Muscle of arm (tissue), 12 donors: ENCODE data around the gene CLCNKA. TPM values are rescaled to one million over a fixed set of nuclear protein-coding genes. Genes with fewer than 3 reads are reported as not detected.
"Not testable (repeated sequence)": the region's sequence is repeated elsewhere in the genome, so short reads cannot be mapped to it uniquely, and the experiment has no call there.

Source experiments
- DNase-seq: peaks from one replicate; pipeline ENCODE4 v3.0.0-alpha.2; 2013
- polyA plus RNA-seq, 12 donors: library from polyadenylated mRNA; unstranded; fragments of 120-200 nt; gene quantifications; one replicate each; pipeline ENCODE4 v1.2.1, GENCODE V29; 2013; ENCODE audit not compliant: insufficient read length in 12 of 12

The CLCNKA gene
- polyA plus RNA-seq, 12 donors: 0.30 to 1.7 (median 1.0) TPM; not detected in 2

DNA sequence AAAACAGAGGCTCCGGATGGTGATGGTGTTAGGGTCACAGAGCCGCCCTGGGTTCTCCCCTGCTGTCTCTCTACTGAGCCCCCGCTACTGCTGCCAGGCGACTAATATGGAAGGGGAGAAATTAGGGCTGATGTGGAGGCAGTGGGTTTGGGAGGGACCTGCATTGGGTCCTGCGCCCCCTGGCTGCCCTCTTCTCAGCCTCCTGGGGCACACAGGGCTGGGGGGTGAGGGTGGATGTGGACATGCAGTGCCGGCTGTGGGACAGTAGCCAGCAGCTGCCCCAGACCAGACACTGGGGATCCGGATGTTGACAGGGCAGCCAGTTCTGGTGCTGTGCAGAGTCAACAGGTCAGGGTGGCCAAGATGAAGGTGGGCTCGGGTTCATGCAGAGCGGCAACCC lies 20.3 kb downstream of the CLCNKA start:
- no peak for DNase-seq

DNA sequence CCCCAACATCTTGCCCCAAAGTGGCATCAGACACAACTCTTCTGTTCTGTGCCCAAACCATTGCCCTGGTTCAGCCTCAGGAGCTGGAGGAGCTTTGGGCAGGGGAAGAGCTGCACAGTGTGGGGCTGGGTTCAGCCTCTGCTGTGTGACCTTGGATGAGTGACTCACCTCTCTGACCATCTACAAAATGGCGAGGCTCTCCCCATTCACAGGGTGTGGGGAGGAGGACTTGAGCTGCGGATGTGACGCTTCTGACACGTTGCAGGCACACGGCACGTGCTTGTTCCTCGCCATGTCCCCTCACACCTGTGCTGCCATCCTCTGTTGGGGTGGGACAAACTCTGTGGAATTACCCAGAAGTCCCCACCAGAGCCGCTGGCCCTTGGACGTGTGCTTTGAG lies 20.8 kb downstream of the CLCNKA start:
- not testable (repeated sequence) for DNase-seq

DNA sequence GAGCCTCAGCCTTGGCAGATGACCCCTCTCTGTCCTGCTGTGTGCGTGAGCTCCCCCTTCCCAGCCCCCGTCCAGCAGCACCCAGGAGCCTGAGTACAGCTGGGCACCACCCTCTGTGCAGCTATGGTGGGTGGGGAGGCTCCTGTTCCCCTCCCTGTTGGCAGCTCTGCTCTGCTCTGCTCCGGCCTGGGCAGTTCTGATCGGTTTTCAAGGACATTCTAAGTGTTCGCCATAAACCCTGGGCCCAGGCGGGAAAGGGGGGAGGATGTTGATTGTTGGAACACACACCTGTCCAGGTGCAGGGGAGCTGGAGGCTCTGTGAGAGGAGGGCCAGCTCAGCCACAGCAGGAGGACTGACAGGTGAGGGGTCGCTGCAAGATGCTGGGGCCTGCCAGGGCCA lies 21.7 kb downstream of the CLCNKA start, which contains the start of gene CLCNKB:
Gene CLCNKB (plus strand): TSS at position 262 of the 400 bp plus-strand sequence. CDS start 711 bp downstream, outside the sequence.
- no peak for DNase-seq

DNA sequence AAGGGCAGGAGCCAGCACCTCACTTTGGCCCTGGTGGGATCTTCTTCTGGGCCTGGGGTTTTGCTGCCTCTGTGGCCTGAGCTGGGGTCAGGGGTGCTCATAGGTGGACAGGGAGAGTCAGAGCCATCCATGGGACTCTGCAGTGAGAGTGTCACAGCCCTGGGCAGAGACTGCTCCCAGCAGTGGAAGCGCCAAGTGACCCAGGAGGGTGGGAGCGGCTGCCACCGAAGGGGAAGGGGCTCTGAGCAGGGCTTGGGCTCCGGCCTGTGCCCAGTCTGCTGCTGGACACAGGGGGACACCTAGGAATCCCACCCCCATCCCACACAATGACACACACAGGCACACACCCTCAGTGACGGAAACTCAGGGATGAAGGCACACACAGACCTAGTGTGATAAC lies 22.1 kb downstream of the CLCNKA start:
- no peak for DNase-seq

GRCh38 chr1:16046842-16047241 lies 25.0 kb downstream of the CLCNKA start:
- no peak for DNase-seq

DNA sequence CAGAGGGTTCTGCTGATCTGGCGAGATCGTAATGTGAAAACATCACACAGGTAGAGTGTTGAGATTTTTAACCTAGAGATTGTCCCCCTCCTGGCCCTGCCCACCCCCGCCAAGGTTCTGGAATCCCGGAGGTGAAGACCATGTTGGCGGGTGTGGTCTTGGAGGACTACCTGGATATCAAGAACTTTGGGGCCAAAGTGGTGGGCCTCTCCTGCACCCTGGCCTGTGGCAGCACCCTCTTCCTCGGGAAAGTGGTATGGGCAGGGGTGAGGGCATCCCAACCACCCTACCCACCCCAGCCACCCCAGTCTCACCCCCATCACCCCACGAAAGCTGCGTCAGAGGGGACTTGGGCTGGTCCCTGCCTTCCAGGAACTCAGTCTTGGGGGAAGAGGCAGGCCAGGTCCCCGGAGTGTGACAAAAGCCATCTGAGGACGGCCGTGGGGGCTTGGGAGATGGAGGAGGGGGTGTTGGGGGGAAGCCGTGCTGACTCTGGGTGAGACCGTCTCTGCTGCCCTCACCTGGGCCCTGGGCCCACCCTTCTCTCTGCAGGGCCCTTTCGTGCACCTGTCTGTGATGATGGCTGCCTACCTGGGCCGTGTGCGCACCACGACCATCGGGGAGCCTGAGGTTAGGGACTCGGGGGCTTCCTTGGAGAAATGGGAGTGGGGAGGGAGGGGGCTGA lies 26.1 kb downstream of the CLCNKA start:
- no peak for DNase-seq

DNA sequence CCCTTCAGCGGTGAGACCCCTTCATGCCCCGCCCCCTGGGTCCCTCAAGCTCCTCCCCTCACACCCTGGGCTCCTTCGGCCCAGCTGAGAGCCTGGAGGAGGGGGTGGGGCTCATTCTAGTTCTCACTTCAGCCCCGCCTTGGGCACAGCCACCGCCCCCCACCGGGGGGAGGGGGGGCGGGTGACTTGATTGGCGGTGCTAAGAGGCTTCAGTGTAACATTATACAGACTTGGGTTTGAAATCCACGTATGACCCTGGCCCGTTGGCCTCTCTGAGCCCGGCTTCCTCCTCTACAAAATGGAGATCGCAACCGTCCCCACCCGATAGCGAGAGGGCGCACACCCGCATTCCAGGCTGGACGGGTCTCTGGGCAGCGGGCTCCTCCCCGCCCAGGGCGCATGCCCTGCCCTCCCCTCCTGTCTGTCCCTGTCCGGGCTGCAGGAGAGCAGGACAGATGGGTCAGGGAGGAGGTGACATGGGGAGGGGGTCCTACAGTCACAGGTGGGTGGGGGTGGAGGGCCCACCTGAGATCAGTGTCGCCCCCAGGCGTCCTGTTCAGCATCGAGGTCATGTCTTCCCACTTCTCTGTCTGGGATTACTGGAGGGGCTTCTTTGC lies 26.8 kb downstream of the CLCNKA start:
- DNase-seq: peak; percentile 31

GRCh38 chr1:16050328-16050727 lies 28.5 kb downstream of the CLCNKA start:
- DNase-seq: no peak

GRCh38 chr1:16051039-16051438 lies 29.2 kb downstream of the CLCNKA start:
- no peak for DNase-seq

- not testable (repeated sequence) for DNase-seq
Observed at GRCh38 chr1:16051949-16052348, 30.1 kb downstream of the CLCNKA start.

- no peak for DNase-seq
Observed at GRCh38 chr1:16053781-16054502, 32.1 kb downstream of the CLCNKA start.

DNA sequence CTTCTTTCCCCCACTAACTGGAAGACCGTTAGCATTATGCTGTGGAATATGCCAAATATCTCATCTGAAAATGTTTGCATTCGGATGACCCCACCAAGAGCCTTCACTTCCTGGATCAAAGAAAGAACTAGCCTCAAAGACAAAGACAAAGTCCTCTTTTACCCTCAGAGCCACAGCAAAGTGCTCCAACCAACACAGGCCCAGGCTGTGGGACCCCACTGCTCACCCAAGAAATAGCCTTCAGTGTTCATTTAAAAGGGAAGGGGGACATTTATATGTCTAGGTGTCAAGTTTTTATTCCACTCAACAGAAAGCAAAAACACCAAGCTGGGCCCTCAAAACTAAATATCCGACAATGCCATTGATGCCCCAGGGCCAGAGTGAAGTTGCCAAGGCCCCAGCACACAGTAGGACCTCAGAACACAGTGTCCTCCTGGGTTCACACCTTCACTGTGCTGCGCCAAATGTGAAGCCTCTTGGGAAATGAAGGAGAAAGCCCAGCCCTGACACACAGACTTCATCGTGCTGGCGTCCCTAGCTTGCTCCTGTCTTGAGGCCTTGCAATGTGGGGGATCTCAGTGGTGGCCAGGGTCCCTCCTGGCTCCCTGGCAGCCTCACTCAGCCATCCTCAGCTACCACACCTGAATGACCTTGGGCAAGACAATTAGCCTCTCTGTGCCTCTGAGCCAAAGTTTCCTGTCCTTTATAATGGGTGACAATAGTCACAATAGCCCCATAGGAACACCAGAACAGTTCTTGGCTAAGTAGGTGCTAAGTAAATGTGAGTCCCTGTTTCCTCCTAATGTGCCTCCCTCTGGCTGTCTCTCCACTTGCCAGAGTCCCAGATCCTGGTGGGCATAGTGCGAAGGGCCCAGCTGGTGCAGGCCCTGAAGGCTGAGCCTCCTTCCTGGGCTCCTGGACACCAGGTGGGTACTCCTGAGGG lies 33.0 kb downstream of the CLCNKA start:
- DNase-seq: no peak

DNA sequence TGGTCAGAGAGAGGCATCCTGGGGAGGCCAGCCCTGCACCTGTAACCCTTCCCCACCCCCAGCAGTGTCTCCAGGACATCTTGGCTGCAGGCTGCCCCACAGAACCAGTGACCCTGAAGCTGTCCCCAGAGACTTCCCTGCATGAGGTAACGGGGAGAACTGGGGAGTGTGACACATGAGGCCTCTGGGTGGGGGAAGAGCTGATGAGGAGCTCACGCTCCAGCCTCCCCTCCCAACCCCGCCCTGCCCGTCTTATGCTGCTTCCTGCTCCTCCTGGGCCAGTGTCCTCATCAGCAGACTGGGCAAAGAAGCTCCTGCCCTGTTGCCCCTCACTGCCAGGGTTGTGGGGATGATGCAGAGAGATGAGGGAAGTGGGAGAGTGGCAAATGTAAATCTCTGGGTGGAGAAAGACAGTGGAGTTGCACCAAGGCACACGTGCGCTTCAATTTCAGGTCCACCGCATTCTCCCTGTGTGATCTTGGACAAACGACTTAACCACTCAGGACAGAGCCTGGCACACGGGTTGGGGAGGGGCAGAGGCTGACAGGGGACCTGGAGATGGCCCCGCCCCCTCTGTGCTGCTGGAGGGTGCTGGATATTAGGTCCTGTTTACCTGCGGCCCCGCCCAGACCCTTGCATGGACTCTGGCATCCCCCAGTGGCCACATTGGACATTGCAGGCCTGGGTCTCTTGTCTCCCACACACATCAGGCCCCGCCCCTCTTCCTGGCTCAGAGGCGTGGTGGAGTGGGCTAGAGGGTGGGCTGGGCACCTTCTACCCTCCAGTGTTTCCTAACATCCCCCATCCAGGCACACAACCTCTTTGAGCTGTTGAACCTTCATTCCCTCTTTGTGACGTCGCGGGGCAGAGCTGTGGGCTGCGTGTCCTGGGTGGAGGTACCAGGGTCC lies 34.0 kb downstream of the CLCNKA start:
- peak; percentile 73 for DNase-seq

- not testable (repeated sequence) for DNase-seq
Observed at GRCh38 chr1:16056521-16056912, 34.7 kb downstream of the CLCNKA start.

GRCh38 chr1:16057314-16057915 lies 35.6 kb downstream of the CLCNKA start:
- DNase-seq: not testable (repeated sequence)

DNA sequence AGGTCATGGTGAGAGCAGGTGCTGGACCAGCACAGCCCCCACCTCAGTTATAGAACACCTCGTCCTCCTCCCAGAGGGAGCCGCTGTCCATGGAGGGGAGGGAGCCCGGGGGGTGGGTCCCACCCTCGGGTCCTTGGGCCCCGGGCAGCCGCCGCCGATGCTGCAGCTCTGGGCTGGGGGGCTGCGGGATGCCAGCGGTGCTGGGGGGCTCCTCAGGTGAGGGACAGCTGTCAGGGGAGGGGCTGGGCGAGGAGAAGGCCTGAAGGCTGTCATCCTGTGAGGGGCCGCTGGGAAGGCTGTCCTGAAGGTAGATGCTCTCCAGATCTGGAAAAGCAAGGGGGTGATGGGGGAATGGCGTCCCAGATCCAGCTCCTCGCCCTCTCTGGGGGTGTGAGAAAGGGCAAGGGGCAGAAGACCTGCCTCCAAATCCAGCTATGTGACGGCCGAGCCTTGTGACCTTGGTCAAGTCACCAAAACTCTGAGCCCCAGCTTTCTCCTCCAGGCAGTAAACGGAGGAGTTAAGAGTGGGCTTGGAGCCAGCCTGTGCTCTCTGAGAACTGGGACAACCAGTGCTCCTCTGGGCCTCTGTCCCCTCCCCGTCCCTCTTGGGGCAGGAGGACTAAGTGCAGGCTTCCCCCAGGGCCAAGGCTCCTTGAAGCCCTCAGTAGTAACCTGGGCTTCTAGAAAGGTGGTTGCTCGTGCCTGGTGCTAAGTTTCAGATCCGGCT lies 36.7 kb downstream of the CLCNKA start:
- DNase-seq: not testable (repeated sequence)

DNA sequence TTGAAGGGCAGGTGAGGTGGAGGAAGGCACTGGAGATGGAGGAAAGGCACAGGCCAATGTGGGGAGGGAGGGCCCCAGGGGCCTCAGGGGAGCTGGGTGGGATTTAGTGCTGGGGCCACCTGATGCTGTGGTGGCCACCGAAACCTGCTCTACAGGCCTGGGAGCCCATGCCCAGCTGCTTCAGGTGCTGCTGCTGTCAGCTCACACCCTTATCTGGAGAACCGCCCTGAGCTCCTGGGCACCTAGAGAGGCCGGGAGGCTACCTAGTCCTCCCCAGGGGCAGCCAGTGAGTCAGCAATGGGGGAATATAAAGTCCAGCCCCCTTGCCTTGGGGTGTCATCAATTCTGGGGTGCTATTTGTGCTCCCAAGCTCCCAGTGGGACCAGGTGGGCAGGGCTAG lies 39.4 kb downstream of the CLCNKA start:
- DNase-seq: no peak

DNA sequence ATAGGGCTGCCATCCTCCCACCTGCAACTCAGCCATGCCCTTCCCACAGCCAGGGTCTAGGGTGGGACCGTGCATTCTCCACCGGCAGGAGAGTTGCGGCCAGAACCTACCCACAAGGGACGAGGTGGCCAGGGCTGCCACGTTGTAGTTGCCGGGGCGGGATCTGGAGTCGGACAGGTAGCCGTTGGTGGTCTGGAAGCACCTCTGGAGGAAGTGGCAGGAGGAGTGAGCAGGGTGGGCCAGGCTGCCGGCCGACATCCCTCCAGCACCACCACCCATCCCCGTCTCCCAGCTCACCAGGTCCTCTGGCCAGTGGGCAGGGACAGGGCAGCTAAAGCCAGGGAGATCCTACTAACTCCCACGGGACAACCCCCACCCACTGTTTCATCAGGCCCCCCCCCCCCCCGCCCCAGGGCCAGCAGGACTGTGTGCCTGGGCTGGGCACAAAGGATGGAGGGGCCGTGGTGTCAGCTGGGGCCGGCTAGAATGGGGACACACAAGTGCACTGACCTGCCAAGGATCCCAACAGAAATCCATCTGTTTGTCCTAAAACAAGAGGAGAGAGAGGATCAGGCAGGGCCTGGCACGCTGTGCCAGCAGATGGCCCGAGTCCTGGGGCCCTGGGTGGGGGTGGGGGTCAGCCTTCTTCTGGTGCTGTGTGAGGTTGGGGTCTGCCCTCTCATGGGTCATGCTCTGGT lies 40.3 kb downstream of the CLCNKA start:
- not testable (repeated sequence) for DNase-seq

DNA sequence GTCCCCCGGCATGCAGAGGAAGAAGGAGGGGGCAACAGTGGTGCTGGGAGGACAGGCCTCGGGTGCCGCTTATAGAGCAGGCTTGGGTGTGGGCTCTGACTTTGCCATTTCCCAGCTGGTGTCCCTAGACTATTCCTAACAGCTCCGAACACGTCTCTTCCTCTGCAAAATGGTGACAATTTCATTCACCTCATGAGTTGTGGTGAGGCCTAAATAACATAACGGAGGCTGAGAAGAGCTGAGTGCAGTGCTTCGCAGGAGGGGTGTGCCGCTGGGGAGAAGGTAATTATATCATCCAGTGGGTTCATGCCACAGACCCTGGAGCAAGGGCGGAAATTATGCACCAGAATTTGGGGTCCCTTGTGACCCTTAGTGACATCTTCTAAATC lies 40.8 kb downstream of the CLCNKA start:
- not testable (repeated sequence) for DNase-seq
